Astrocyte of the hippocampus (primary cell): ENCODE results near the gene CGNL1.

Source experiments
- DNase-seq: peaks from one replicate; pipeline ENCODE4 v3.0.0; 2011; ENCODE audit warnings: low read depth, low spot score

The CGNL1 gene

GRCh38 chr15:57568299-57568698 lies 192.0 kb downstream of the CGNL1 start:
- DNase-seq: no peak

DNA sequence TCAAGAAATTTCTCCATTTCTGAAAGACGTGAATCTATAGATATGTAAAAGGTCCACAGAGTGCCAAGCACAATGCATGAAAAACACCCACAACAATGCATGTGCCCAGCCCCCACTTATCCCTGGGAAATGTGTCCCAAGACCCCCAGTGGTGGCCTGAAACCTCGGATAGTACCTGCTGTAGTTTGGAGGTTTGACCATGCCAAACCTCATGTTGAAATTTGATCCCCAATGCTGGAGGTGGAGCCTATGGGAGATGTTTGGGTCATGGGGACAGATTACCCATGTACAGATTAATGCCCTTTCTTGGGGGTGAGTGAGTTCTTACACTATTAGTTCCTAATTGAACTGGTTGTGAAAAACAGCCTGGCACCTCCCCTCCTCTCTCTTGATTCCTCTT lies 194.0 kb downstream of the CGNL1 start:
- no peak for DNase-seq

DNA sequence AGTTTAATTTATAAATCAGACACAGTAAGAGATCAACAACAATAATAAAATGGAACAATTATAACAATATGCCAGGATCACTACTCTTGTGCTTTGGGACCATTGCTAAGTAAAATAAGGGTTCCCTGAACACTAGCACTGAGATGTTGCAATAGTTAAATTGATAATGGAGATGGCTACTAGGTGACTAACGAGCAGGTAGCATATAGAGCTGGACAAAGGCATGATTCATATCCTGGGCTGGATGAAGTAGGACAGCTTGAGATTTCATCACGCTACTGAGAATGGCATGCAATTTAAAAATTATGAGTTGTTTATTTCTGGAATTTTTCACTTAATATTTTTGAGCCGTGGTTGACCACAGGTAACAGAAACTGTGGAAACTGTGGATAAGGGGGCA lies 194.7 kb downstream of the CGNL1 start:
- DNase-seq: no peak

DNA sequence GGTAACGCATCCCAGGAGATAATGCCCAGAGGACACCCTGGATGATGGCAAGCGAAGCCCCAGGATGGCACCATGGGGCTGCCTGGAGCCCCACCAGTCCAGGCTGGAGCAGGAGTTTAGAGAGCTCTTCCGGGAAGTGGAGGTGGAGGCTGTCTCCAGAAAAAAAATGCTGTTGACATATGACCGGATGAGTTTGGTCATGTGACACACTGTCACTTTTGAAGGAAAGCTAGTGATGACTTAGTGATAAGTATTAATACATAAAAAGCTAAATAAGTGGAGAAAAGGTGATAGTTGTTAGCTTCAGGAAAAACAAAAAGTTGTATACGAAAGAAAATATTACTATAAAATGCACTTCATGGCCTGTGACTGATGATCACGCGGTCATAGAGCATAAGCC lies 195.4 kb downstream of the CGNL1 start:
- DNase-seq: no peak

GRCh38 chr15:57572468-57572867 lies 196.2 kb downstream of the CGNL1 start:
- DNase-seq: no peak

GRCh38 chr15:57573151-57573550 lies 196.8 kb downstream of the CGNL1 start:
- DNase-seq: no peak

DNA sequence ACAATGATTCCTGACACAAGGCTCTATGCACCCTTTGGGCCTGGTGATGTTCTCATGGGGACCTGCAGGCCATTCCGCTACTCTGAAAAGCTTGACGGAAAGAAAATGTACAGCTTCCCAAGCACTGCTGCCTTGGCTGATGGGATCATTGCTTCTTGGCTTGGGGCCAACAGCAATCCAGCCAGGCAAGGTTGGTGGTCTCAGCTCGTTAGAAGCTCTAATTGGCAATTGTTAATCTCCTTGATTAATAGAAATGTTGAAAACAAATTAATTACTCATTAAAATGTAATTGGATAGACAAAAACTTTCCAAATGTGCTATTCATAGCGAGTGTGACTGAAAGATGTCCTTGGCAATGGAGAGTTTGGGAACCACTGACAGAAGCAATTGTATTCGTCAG lies 199.1 kb downstream of the CGNL1 start:
- no peak for DNase-seq

- no peak for DNase-seq
These were observed 202.1 kb downstream of the CGNL1 start for GRCh38 chr15:57578288-57578900.

DNA sequence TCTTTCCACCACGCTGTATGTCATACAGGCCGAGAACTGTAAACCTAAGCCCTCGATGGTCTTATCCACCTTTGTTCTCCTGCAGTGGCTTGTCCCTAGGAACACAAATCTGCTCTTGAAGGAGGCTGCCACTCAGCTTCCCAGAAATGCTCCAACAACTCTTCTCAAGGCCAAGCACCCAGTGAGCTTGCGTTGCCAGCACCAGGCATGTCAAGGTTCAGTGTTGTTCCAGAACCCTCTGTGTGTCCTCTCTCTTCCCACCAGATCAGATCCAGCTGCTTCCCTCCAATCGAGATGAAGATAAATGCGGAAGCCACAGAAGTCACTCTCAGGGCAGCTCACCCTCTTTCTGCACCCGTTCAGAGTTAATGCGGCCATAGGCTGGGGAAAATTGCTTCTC lies 204.1 kb downstream of the CGNL1 start:
- DNase-seq: no peak

DNA sequence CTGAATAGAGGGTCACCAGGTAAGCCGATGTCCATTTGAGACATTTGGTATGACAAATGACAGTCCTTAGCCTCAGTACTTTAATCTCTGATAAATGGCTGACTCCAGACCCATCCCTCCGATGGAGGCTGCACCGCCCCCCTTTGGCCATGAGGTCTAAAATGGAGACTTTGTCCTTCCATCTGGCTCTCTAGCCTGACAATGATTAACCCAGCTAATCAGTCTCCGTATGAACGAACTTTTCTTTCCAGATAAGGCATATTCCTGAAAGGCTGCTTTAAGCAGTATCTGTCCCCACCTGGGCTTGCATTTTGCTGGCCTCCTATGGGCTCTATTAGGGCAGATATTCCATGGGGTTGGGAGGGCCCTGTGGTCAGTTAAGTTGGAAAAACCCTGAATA lies 204.6 kb downstream of the CGNL1 start:
- no peak for DNase-seq

GRCh38 chr15:57582090-57582489 lies 205.8 kb downstream of the CGNL1 start:
- DNase-seq: no peak

DNA sequence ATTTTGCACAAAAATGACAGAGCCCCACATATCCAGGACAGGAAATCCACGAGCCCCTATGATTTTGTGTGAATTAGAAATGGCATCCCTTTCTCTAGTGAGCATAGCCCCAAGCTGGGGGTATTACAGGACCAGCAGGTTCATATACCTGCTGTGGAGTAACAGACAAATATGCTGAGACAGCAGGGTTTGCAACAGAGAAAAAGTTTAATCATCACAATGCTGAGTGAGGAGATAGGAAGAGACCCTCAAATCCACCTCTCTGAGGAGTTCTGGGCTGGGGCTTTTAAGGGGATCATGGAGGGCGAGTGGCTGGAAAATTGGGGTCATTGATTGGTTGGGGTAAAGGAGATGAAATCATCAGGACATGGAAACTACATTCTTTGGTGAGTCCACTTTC lies 207.0 kb downstream of the CGNL1 start:
- no peak for DNase-seq

GRCh38 chr15:57583720-57584119 lies 207.4 kb downstream of the CGNL1 start:
- no peak for DNase-seq

- DNase-seq: no peak
These were observed 210.5 kb downstream of the CGNL1 start for GRCh38 chr15:57586661-57587424.

- DNase-seq: no peak
These were observed 213.0 kb downstream of the CGNL1 start for GRCh38 chr15:57589281-57589680.

- DNase-seq: no peak
These were observed 213.4 kb downstream of the CGNL1 start for GRCh38 chr15:57589754-57590153.

- no peak for DNase-seq
These were observed 215.0 kb downstream of the CGNL1 start for GRCh38 chr15:57591237-57591821.

- peak; percentile 39 for DNase-seq
These were observed 215.6 kb downstream of the CGNL1 start, which contains the start of gene MYZAP for GRCh38 chr15:57591822-57592367. Gene MYZAP, plus strand, starts transcription at chr15:57591904. Its CDS starts 131 bp downstream, at chr15:57592035.

GRCh38 chr15:57592426-57592825 lies 216.1 kb downstream of the CGNL1 start:
- DNase-seq: no peak

GRCh38 chr15:57592836-57593420 lies 216.6 kb downstream of the CGNL1 start:
- DNase-seq: no peak

- DNase-seq: no peak
These were observed 218.2 kb downstream of the CGNL1 start for GRCh38 chr15:57594479-57594878.
